ENCODE results near the gene DDB1. TPM values are rescaled to one million over a fixed set of nuclear protein-coding genes. Genes with fewer than 3 reads are reported as not detected.

Gene DDB1
- total RNA-seq, 1 donor from 2014 or later, result 130 TPM

DNA sequence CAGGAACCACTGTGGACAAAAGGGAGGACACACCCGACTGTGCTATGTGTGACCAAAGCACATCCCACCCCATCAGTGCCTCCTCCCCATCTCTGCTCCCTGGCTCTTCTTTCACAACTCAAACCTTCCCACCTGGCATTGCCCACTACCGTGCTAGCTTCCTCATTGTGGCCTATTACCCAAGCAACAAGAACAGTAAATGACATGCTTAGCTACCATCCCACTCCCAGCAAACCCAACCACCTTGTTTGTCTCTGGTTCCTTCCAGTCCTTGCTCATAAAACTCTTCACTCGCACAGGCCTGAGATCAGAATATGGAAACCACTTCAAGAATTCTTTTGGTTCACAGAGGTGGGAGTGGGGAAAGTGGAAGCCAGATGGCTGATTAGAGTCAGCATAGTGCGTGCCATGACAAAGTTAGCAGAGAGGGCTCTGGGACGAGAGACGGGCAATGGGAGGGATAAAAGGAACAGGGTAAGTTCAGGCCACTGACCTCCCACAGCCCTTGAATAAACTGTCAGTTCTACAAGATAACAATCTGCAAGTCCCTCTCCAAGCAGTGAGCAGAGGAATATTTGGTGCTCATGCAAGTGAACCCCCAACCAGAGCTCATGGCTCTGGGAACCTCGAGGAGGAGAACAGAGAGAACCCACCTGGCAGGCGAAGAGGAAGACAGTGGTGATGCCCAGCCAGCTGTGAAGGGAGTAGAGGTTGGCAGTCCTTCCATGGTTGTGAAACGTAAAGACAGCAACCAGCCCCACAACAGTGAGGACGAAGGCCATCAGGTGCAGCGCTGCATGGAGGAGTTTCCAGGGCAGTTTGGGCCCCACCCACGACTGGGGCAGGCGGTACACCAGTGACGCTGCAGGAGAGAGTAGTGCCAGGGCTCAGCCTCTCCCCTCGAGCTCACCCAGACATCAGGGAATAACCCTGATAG lies 20.5 kb upstream of the DDB1 start:
- Histone ChIP-seq H3K36me3 (peaks cover 52 to 74% of the 10 kb centered on the region in 2 donors), H3K27me3 (no peaks in the 10 kb centered on the region), H3K4me1 (no peaks in the 10 kb centered on the region), H3K27ac (no peak overlapping the region), H3K9me3 (no peaks in the 10 kb centered on the region), H3K4me3 (no peak overlapping the region)
- intact Hi-C loops (cut with DNase I), result no loop called here
- DNase-seq (ENCODE audit: low spot score in 2 of 2), result no peak
- TF ChIP-seq, protein P1, sequence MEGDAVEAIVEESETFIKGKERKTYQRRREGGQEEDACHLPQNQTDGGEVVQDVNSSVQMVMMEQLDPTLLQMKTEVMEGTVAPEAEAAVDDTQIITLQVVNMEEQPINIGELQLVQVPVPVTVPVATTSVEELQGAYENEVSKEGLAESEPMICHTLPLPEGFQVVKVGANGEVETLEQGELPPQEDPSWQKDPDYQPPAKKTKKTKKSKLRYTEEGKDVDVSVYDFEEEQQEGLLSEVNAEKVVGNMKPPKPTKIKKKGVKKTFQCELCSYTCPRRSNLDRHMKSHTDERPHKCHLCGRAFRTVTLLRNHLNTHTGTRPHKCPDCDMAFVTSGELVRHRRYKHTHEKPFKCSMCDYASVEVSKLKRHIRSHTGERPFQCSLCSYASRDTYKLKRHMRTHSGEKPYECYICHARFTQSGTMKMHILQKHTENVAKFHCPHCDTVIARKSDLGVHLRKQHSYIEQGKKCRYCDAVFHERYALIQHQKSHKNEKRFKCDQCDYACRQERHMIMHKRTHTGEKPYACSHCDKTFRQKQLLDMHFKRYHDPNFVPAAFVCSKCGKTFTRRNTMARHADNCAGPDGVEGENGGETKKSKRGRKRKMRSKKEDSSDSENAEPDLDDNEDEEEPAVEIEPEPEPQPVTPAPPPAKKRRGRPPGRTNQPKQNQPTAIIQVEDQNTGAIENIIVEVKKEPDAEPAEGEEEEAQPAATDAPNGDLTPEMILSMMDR (IDR thresholded peaks at IDR 0.05), result no peak

- DNase-seq (ENCODE audit: low spot score in 2 of 2), result no peak
- intact Hi-C loops (cut with DNase I), result no loop called here
- no peaks in the 10 kb centered on the region for H3K27me3 ChIP-seq
- H3K4me3 ChIP-seq, result no peak overlapping the region
- H3K4me1 ChIP-seq, result no peaks in the 10 kb centered on the region
- no peak overlapping the region for H3K27ac ChIP-seq
- TF ChIP-seq, protein P1 (IDR thresholded peaks at IDR 0.05), result no peak
- no peaks in the 10 kb centered on the region for H3K9me3 ChIP-seq
- H3K36me3 ChIP-seq, result peaks cover 52 to 79% of the 10 kb centered on the region in 2 donors
Measured at GRCh38 chr11:61352038-61352437, 19.1 kb upstream of the DDB1 start.

- Histone ChIP-seq H3K9me3 (no peaks in the 10 kb centered on the region), H3K36me3 (peaks cover 49 to 70% of the 10 kb centered on the region in 2 donors), H3K27ac (no peak overlapping the region), H3K4me3 (no peak overlapping the region), H3K4me1 (no peaks in the 10 kb centered on the region), H3K27me3 (no peaks in the 10 kb centered on the region)
- no peak for DNase-seq (ENCODE audit: low spot score in 2 of 2)
- TF ChIP-seq, protein P1 (IDR thresholded peaks at IDR 0.05), result no peak
- intact Hi-C loops (cut with DNase I), result no loop called here
Measured at GRCh38 chr11:61350803-61351202, 17.9 kb upstream of the DDB1 start.

DNA sequence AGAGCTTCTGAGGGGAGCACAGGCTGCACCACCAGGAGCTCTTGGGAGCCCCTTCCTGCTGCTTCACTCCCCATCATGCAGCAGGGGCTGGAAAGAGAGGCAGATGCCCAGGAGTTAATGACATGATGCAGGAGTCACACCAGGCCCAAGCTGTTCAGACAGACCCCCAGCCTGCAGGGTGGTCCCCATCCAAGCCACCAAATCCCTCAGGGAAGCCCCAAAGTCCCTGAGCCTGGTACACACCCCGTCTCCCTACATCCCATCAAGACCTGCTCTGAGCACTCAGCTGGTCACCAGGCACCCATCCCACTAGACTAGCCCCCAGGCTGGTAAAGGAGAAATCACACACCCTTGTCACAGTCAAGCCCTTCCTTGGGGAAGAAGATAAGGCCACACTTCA lies 17.4 kb upstream of the DDB1 start:
- H3K4me3 ChIP-seq, result no peak overlapping the region
- peaks cover 49 to 69% of the 10 kb centered on the region in 2 donors for H3K36me3 ChIP-seq
- no peaks in the 10 kb centered on the region for H3K27me3 ChIP-seq
- no peaks in the 10 kb centered on the region for H3K9me3 ChIP-seq
- H3K4me1 ChIP-seq, result no peaks in the 10 kb centered on the region
- no peak overlapping the region for H3K27ac ChIP-seq
- TF ChIP-seq, protein P1 (IDR thresholded peaks at IDR 0.05), result no peak
- intact Hi-C loops (cut with DNase I), result no loop called here
- DNase-seq (ENCODE audit: low spot score in 2 of 2), result no peak

GRCh38 chr11:61349916-61350315 lies 17.0 kb upstream of the DDB1 start:
- intact Hi-C loops (cut with DNase I), result no loop called here
- H3K4me3 ChIP-seq, result no peak overlapping the region
- TF ChIP-seq, protein P1 (IDR thresholded peaks at IDR 0.05), result no peak
- no peaks in the 10 kb centered on the region for H3K27me3 ChIP-seq
- DNase-seq (ENCODE audit: low spot score in 2 of 2), result no peak
- H3K9me3 ChIP-seq, result no peaks in the 10 kb centered on the region
- peaks cover 49 to 65% of the 10 kb centered on the region in 2 donors for H3K36me3 ChIP-seq
- H3K27ac ChIP-seq, result no peak overlapping the region
- no peaks in the 10 kb centered on the region for H3K4me1 ChIP-seq

All from ascending aorta (tissue), 2 donors.